NCI-H1105 treated with DMSO at 0.1 percent for 48 hours (cell line): Measurements from ENCODE around the gene IFNGR2.
"Not testable (repeated sequence)": the region's sequence is repeated elsewhere in the genome, so short reads cannot be mapped to it uniquely, and the experiment has no call there.

Experiments used
- DNase-seq: peaks from one replicate; lab custom pipeline; 2025; lab: John Stamatoyannopoulos, UW

Gene IFNGR2

GRCh38 chr21:33403128-33403785 lies at the start of gene IFNGR2:
TSS of gene IFNGR2 (plus strand) at chr21:33403413. CDS start at chr21:33403544, 131 bp downstream.
- peak; percentile 9 for DNase-seq

GRCh38 chr21:33355355-33355754 lies 47.9 kb upstream of the IFNGR2 start:
- DNase-seq: no peak

- DNase-seq: no peak
Measured at GRCh38 chr21:33355996-33356395, 47.2 kb upstream of the IFNGR2 start.

GRCh38 chr21:33357177-33357576 lies 46.0 kb upstream of the IFNGR2 start:
- DNase-seq: no peak

- DNase-seq: no peak
Measured at GRCh38 chr21:33359446-33359845, 43.8 kb upstream of the IFNGR2 start.

GRCh38 chr21:33360281-33360680 lies 42.9 kb upstream of the IFNGR2 start:
- DNase-seq: no peak

GRCh38 chr21:33360881-33361602 lies 42.2 kb upstream of the IFNGR2 start:
- peak; percentile 91 for DNase-seq

GRCh38 chr21:33362044-33362555 lies 41.1 kb upstream of the IFNGR2 start:
- no peak for DNase-seq

- DNase-seq: not testable (repeated sequence)
Measured at GRCh38 chr21:33363911-33364609, 39.2 kb upstream of the IFNGR2 start.

- DNase-seq: no peak
Measured at GRCh38 chr21:33364830-33365229, 38.4 kb upstream of the IFNGR2 start.

- DNase-seq: peak; percentile 50
Measured at GRCh38 chr21:33367309-33367973, 35.8 kb upstream of the IFNGR2 start.

- no peak for DNase-seq
Measured at GRCh38 chr21:33368124-33368523, 35.1 kb upstream of the IFNGR2 start.

- no peak for DNase-seq
Measured at GRCh38 chr21:33368576-33368975, 34.6 kb upstream of the IFNGR2 start.

- DNase-seq: no peak
Measured at GRCh38 chr21:33369586-33369985, 33.6 kb upstream of the IFNGR2 start.

GRCh38 chr21:33370305-33370704 lies 32.9 kb upstream of the IFNGR2 start:
- DNase-seq: no peak

GRCh38 chr21:33371366-33371765 lies 31.8 kb upstream of the IFNGR2 start:
- no peak for DNase-seq

GRCh38 chr21:33372582-33372981 lies 30.6 kb upstream of the IFNGR2 start:
- DNase-seq: no peak

- DNase-seq: no peak
Measured at GRCh38 chr21:33373451-33373850, 29.8 kb upstream of the IFNGR2 start.

GRCh38 chr21:33374080-33374449 lies 29.1 kb upstream of the IFNGR2 start:
- DNase-seq: no peak

- peak; percentile 50 for DNase-seq
Measured at GRCh38 chr21:33374450-33375096, 28.6 kb upstream of the IFNGR2 start.

GRCh38 chr21:33375101-33375644 lies 28.0 kb upstream of the IFNGR2 start:
- DNase-seq: no peak
